Measurements from ENCODE around the gene SDF4.

DNA sequence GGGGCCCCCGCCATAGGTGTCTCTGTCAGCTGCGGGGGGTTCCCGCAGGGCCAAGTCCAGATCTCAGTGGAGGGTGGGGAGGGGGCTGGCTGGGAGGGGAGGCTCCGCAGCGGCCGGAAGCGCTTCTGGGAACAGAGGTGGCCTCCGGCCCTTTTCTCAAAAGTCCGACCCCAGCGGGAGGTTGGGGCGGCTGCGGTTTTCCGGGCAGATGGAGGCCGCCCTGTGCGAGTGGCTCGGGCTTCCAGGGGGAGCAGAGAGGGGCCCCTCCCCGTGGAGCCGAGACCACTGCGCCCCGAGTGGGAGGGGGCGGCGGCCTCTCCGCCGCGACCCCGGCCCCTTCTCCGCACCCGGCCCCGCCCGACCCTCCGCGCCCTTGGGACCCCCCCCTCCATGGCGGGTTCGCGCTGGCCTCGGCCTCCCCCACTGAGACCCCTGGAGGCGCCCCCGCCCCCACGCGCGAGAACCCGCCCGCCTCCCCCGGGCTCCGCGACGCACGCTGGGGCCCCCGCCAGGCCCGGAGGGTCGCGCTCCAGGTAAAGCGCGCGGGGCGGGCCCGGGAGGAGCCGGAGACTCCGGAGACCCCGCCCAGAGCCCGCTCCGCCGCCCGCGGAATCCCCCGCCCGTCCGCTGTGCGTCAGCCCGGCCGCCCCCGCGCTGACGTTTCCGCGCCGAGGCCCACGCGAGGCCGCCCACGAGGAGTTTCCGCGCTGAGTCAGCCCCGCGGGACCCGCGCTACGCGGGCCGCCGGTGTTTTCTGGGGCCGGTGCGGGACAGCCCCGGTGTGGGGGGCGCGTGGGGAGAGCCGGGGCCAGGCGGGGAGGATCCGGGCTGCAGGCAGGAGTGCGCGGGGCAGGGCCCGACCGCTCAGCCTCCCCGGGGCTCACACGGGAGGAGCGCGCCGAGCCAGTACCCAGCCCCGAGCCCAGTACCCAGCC is 30.7 kb downstream of the SDF4 start:
- TF ChIP-seq, protein P1, sequence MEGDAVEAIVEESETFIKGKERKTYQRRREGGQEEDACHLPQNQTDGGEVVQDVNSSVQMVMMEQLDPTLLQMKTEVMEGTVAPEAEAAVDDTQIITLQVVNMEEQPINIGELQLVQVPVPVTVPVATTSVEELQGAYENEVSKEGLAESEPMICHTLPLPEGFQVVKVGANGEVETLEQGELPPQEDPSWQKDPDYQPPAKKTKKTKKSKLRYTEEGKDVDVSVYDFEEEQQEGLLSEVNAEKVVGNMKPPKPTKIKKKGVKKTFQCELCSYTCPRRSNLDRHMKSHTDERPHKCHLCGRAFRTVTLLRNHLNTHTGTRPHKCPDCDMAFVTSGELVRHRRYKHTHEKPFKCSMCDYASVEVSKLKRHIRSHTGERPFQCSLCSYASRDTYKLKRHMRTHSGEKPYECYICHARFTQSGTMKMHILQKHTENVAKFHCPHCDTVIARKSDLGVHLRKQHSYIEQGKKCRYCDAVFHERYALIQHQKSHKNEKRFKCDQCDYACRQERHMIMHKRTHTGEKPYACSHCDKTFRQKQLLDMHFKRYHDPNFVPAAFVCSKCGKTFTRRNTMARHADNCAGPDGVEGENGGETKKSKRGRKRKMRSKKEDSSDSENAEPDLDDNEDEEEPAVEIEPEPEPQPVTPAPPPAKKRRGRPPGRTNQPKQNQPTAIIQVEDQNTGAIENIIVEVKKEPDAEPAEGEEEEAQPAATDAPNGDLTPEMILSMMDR (IDR thresholded peaks at IDR 0.05), result no peak
- TF ChIP-seq ZFX (IDR thresholded peaks at IDR 0.05; ENCODE audit: borderline replicate concordance), result no peak

Measured in 22Rv1 (cell line).